Measurements from ENCODE around the gene LAMC1.
A peak's percentile ranks its signal among the peaks of the same experiment; 100 is the strongest.

LAMC1 gene

GRCh38 chr1:183021405-183022201 lies 1.6 kb upstream of the LAMC1 start:
- DNase-seq (ENCODE audit: low read depth in 2 of 2), result no peak

GRCh38 chr1:183022202-183023145 lies 746 bp upstream of the LAMC1 start:
- DNase-seq (ENCODE audit: low read depth in 2 of 2), result peak in 1 of 2 donors; percentile 2

- DNase-seq (ENCODE audit: low read depth in 2 of 2), result no peak
Measured at GRCh38 chr1:183023601-183024316, 539 bp downstream of the LAMC1 start.

GRCh38 chr1:183024317-183025009 lies 1.2 kb downstream of the LAMC1 start:
- no peak for DNase-seq (ENCODE audit: low read depth in 2 of 2)

GRCh38 chr1:183025010-183025337 lies 1.8 kb downstream of the LAMC1 start:
- DNase-seq (ENCODE audit: low read depth in 2 of 2), result no peak

GRCh38 chr1:183025782-183026774 lies 2.9 kb downstream of the LAMC1 start:
- DNase-seq (ENCODE audit: low read depth in 2 of 2), result no peak

- no peak for DNase-seq (ENCODE audit: low read depth in 2 of 2)
Measured at GRCh38 chr1:183027031-183027430, 3.8 kb downstream of the LAMC1 start.

GRCh38 chr1:183027791-183028190 lies 4.6 kb downstream of the LAMC1 start:
- no peak for DNase-seq (ENCODE audit: low read depth in 2 of 2)

GRCh38 chr1:183029591-183030000 lies 6.4 kb downstream of the LAMC1 start:
- no peak for DNase-seq (ENCODE audit: low read depth in 2 of 2)

GRCh38 chr1:183030053-183030452 lies 6.8 kb downstream of the LAMC1 start:
- DNase-seq (ENCODE audit: low read depth in 2 of 2), result no peak

- no peak for DNase-seq (ENCODE audit: low read depth in 2 of 2)
Measured at GRCh38 chr1:183032122-183032921, 9.1 kb downstream of the LAMC1 start.

GRCh38 chr1:183033205-183033604 lies 10.0 kb downstream of the LAMC1 start:
- DNase-seq (ENCODE audit: low read depth in 2 of 2), result no peak

GRCh38 chr1:183034682-183035081 lies 11.5 kb downstream of the LAMC1 start:
- no peak for DNase-seq (ENCODE audit: low read depth in 2 of 2)

- no peak for DNase-seq (ENCODE audit: low read depth in 2 of 2)
Measured at GRCh38 chr1:183038333-183038866, 15.2 kb downstream of the LAMC1 start.

- no peak for DNase-seq (ENCODE audit: low read depth in 2 of 2)
Measured at GRCh38 chr1:183038913-183039312, 15.7 kb downstream of the LAMC1 start.

GRCh38 chr1:183039330-183039729 lies 16.1 kb downstream of the LAMC1 start:
- DNase-seq (ENCODE audit: low read depth in 2 of 2), result no peak

GRCh38 chr1:183039985-183040447 lies 16.8 kb downstream of the LAMC1 start:
- DNase-seq (ENCODE audit: low read depth in 2 of 2), result no peak

- DNase-seq (ENCODE audit: low read depth in 2 of 2), result no peak
Measured at GRCh38 chr1:183040547-183040971, 17.3 kb downstream of the LAMC1 start.

GRCh38 chr1:183043254-183043653 lies 20.0 kb downstream of the LAMC1 start:
- no peak for DNase-seq (ENCODE audit: low read depth in 2 of 2)

Data from stimulated activated CD8-positive, alpha-beta memory T cell treated with anti-CD3 and anti-CD28 coated beads, Interleukin-15, amount 100 ng/mL, for 4 hours (primary cell).